Measurements from ENCODE around the gene TBL1XR1. TPM values are rescaled to one million over a fixed set of nuclear protein-coding genes. Genes with fewer than 3 reads are reported as not detected.
"Not testable (repeated sequence)": the region's sequence is repeated elsewhere in the genome, so short reads cannot be mapped to it uniquely, and the experiment has no call there.

TBL1XR1 gene
- polyA plus RNA-seq, 4 donors: 108 to 134 (median 120) TPM

GRCh38 chr3:177145954-177146353, 51.3 kb downstream of the TBL1XR1 start:
- no peak for DNase-seq (ENCODE audit: low read depth in 4 of 4, low spot score in 3 of 4)

- no peak for DNase-seq (ENCODE audit: low read depth in 4 of 4, low spot score in 3 of 4)
These were observed 51.9 kb downstream of the TBL1XR1 start for GRCh38 chr3:177145381-177145780.

- no peak for DNase-seq (ENCODE audit: low read depth in 4 of 4, low spot score in 3 of 4)
These were observed 52.4 kb downstream of the TBL1XR1 start for GRCh38 chr3:177144922-177145321.

GRCh38 chr3:177141899-177142646, 55.2 kb downstream of the TBL1XR1 start:
- no peak for DNase-seq (ENCODE audit: low read depth in 4 of 4, low spot score in 3 of 4)

- DNase-seq (ENCODE audit: low read depth in 4 of 4, low spot score in 3 of 4): no peak
These were observed 55.8 kb downstream of the TBL1XR1 start for GRCh38 chr3:177141471-177141870.

- DNase-seq (ENCODE audit: low read depth in 4 of 4, low spot score in 3 of 4): not testable (repeated sequence)
These were observed 58.1 kb downstream of the TBL1XR1 start for GRCh38 chr3:177139220-177139619.

GRCh38 chr3:177137774-177138705, 59.2 kb downstream of the TBL1XR1 start:
- no peak for DNase-seq (ENCODE audit: low read depth in 4 of 4, low spot score in 3 of 4)

- DNase-seq (ENCODE audit: low read depth in 4 of 4, low spot score in 3 of 4): no peak
These were observed 60.5 kb downstream of the TBL1XR1 start for GRCh38 chr3:177136741-177137140.

GRCh38 chr3:177135841-177136492, 61.3 kb downstream of the TBL1XR1 start:
- no peak for DNase-seq (ENCODE audit: low read depth in 4 of 4, low spot score in 3 of 4)

GRCh38 chr3:177134816-177135210, 62.5 kb downstream of the TBL1XR1 start:
- no peak for DNase-seq (ENCODE audit: low read depth in 4 of 4, low spot score in 3 of 4)

- no peak for DNase-seq (ENCODE audit: low read depth in 4 of 4, low spot score in 3 of 4)
These were observed 63.1 kb downstream of the TBL1XR1 start for GRCh38 chr3:177133860-177134815.

GRCh38 chr3:177131927-177132636, 65.2 kb downstream of the TBL1XR1 start:
- no peak for DNase-seq (ENCODE audit: low read depth in 4 of 4, low spot score in 3 of 4)

GRCh38 chr3:177127008-177127407, 70.3 kb downstream of the TBL1XR1 start:
- DNase-seq (ENCODE audit: low read depth in 4 of 4, low spot score in 3 of 4): no peak

GRCh38 chr3:177126015-177126773, 71.1 kb downstream of the TBL1XR1 start:
- no peak for DNase-seq (ENCODE audit: low read depth in 4 of 4, low spot score in 3 of 4)

GRCh38 chr3:177124882-177125281, 72.4 kb downstream of the TBL1XR1 start:
- no peak for DNase-seq (ENCODE audit: low read depth in 4 of 4, low spot score in 3 of 4)

- DNase-seq (ENCODE audit: low read depth in 4 of 4, low spot score in 3 of 4): no peak
These were observed 73.5 kb downstream of the TBL1XR1 start for GRCh38 chr3:177123822-177124221.

GRCh38 chr3:177122183-177122856, 75.0 kb downstream of the TBL1XR1 start:
- DNase-seq (ENCODE audit: low read depth in 4 of 4, low spot score in 3 of 4): no peak

GRCh38 chr3:177119829-177120228, 77.5 kb downstream of the TBL1XR1 start:
- no peak for DNase-seq (ENCODE audit: low read depth in 4 of 4, low spot score in 3 of 4)

Measured in right renal pelvis (tissue), 4 donors.